AG08396 (cell line): ENCODE results near the gene UBXN6.
A peak's percentile ranks its signal among the peaks of the same experiment; 100 is the strongest.

Experiments used
- DNase-seq: peaks from one replicate; pipeline ENCODE4 v3.0.0; 2012; ENCODE audit warnings: low spot score, mixed read lengths

Gene UBXN6, protein sequence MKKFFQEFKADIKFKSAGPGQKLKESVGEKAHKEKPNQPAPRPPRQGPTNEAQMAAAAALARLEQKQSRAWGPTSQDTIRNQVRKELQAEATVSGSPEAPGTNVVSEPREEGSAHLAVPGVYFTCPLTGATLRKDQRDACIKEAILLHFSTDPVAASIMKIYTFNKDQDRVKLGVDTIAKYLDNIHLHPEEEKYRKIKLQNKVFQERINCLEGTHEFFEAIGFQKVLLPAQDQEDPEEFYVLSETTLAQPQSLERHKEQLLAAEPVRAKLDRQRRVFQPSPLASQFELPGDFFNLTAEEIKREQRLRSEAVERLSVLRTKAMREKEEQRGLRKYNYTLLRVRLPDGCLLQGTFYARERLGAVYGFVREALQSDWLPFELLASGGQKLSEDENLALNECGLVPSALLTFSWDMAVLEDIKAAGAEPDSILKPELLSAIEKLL

DNA sequence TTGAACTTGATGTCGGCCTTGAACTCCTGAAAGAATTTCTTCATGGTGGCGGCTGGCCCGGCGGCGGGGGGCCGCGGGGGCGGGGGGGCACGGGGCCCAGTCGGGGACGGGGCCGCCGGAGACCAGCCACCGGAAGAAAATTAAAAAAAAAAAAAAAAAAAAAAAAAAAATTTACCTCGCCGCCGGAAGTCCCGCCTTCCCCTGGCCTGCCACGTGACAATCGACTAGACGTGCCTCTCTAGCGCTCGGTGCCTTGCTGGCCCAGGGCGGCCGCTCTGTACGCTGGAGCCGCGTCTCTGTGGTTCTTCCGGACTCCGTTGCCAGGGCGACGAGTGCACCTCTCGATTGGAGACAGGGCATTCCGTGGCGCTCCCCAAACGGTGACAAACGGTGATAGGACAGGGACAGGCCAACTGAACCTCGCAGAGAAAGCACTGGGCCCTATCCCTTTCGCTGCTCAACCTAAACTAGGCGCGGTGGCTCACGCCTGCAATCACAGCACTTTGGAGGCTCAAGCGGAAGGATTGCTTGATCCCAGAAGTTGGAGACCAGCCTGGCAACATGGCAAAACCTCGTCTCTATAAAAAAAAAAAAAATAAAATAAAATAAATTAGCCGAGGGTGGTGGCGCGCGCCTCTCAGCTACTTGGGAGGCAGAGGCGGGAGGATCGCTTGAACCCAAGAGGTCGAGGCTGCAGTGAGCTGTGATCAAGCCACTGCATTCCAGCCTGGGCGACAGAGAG, at the start of gene UBXN6:
UBXN6 (minus strand) TSS at position 141 of the 742 bp plus-strand sequence; CDS start at position 44, 97 bp downstream.
- peak; percentile 97 for DNase-seq

GRCh38 chr19:4507150-4507452, 49.5 kb upstream of the UBXN6 start:
- DNase-seq: no peak

DNA sequence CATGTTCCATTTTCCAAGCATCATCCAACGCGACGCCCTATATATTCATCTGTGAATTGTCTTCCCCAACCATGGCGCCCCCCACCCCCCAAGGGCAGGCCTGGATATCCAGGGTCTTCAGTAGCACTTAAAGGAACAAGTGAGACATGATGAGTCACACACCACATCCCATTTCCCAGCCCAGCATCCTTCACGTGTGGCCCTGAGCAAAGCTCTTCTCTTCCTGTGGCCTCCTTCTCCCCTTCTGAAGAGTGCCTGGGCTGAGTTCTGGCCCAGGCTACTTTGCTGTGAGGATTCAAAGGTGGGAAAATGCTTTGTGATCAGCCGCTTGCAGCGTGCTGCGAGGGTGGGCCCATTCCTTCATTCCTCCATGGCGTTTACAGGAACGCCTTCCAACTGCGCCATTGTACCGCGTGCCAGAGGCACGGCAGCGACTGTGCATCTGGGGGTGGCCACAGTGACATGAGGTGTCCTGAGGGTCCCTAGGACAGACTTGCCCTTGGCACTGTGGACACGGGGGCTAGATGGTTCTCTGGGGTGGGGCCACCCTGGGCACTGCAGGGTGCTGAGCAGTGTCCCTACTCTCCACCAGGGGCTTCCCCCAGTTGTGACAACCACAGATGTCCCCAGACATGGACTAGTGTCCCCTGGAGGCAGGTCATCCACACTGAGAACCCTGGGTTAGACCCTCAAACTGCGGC, 49.0 kb upstream of the UBXN6 start:
- DNase-seq: peak; percentile 83

DNA sequence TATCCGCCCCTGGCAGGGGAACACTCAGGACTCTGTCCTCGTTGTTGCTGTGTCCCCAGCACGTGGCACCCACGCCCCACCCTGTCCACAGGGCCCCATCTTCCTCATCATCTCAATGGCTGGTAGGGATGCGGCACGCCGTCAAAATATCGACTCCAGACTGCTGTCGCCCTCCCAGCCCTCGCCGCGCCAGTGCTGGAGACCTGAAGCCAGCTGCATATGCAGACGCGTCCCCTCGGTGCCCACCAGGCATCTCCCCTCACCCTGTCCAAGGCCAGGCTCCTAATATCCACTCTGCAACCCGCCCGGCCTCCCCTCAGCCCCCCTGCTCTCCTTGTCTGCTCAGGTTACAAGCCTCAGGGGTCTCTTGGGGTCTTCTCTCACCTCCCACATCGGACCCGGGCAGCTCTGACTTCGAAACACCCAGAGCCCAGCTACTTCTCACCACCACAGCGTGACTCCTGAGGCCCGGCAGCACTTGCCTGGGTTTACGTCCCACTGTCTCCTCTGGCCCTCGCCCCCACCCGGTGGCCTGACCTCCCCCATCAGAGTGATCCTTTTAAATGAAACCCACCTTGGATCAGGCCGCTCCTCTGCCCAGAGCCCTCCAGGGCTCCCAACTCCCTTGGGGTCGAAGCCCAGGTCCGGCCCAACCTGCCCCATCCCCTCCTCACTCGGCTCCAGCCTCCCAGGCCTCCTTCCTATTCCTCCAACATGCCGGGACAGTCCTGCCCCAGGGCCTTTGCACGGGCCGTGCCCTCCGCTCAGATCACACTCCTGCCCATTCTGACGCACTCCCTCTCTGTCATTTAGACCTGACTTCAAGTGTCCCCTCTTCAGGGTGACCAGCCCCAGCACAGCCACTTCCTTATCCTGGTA, 48.2 kb upstream of the UBXN6 start:
- no peak for DNase-seq

DNA sequence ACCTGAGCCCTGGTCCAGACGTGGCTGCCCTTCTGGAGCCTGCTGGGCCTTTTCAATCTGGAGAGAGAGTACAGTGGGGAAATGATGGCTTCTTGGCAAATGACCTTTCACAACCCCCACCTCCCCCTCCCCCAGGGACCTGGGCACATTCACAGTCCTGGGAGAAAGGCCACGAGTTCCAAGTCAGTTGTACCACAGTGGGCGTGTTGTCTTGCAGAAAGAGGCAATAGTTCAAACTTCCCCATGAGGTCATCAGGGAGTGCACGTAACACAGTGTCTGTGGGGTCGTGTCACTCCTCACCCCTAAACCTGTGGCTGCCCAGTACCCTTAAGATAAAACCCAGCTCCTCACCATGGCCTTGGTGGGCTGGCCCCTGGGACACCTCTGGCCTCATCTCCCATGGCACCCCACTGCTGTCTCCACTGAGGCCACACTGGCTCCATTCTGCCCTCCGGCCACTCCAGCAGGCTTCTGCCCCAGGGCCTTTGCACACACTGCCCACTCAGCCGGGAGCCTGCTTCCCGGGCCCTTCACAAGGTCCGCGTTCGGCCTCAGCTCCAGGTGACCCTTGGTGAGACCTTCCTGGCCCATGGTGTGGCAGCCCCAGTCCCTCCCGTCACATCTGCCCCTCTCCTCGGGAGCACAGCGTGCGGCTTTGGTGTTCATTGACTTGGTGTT, 47.4 kb upstream of the UBXN6 start:
- DNase-seq: no peak

DNA sequence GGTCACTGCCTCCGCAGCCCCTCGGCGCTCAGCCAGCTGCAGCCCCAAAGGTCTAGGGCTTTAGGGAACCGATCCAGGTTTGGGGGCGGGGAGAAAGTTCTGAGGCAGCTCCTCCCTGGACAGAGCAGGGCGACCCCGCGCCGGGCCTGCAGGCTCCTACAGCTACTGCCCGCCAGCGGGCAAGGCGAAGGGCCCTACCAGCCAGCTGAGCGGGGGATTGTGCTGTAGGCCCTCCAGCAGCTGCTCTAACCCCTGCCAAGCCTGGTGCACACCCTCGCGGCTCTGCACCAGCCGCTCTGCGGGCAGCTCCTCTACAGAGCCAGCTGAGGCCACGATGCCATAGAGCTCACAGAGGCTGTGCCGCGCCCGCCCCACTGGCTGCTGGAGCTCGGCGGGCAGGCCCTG, 46.7 kb upstream of the UBXN6 start:
- no peak for DNase-seq

DNA sequence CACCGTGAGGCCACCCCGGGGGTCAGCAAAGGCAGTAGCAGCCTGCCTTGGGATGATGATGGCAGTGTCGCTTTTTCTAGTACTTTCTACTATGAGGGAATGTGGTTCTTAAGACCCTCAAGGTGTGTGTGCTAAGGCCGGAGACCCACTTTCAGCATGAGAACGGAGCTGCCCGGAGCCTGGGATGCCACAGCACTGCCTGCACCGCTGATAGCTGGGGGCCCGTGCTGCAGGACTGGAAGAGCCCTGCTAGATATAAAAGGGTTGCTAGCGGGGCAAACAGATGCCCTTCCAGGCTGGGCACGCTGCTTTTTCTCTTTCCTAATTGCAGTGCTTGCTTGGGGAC, 46.2 kb upstream of the UBXN6 start:
- DNase-seq: no peak

DNA sequence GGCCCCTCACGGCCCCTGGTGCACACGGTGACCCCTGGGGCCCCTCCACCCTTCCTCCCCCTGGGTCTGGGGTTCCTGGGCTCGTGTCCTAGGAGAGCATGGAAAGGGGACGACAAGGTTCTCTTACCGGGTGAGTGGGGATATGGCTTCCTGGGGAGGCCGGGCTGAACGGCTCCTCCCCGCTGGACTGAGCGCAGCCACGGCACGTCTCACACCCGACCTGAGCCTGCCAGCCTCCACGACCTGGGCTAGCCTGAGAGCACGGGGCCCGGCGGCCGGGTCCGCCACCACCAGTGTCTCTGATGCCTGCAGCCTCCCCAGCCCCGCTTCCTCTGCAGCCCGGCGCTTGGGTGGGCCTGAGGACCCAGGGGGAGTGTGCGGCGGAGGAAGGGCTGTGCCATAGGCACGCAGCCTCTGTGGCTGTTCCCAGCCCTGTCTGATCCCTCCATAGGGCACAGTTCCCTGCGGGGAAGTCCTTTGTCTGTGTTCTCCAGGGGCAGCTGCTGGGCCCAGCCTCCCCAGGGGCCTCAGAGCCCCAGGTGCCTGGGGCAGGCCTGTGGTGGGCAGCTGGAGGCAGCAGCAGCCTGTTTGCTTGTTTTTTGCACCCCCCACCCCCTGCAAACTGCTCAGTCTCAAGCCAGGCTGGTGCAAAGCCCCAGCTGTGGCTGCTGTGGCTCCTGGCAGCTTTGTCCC, 45.7 kb upstream of the UBXN6 start:
- DNase-seq: no peak

DNA sequence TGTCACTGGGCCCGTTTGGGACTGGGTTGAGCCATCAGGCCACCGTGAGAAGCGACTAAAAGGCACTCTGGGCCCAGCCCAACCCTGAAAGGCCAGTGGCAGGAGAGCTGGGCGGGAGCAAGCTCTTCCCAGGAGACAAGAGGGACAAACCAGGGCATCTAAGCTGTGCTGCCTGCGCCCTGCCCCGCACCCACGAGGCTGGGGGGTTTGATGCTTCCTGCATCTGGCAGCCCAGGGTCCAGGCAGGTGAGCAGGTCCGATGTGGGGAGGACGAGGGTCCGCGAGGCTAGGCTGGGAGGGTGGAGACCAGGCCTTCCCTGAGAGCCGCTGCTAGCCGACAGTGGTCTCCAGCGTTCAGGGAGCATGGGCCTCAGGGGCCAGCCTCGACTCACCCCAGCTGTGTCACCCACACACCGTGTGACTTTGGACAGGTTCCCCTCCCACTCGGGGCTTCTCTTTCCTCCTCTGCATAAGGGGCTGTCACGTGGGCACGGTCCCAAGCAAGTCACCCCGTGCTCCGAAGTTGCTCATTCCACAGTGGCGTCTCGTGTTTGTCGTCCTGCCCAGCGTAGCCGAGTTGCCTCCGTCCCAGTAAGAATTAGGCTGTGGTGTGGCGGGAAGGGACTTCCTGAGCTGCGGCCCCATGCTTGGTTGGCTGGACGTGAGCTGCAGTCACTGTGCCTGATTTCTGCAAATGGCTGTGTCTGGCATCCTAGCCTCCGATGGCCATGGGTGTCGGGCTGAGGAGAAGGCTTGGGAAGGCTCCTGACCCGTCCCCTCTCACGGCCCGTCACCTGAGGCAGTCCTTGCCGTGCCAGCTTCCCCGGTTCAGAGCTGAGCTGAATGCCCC, 44.9 kb upstream of the UBXN6 start:
- DNase-seq: no peak

- DNase-seq: no peak
Observed at GRCh38 chr19:4501691-4502090, 44.1 kb upstream of the UBXN6 start.

GRCh38 chr19:4500841-4501591, 43.4 kb upstream of the UBXN6 start:
- DNase-seq: no peak

DNA sequence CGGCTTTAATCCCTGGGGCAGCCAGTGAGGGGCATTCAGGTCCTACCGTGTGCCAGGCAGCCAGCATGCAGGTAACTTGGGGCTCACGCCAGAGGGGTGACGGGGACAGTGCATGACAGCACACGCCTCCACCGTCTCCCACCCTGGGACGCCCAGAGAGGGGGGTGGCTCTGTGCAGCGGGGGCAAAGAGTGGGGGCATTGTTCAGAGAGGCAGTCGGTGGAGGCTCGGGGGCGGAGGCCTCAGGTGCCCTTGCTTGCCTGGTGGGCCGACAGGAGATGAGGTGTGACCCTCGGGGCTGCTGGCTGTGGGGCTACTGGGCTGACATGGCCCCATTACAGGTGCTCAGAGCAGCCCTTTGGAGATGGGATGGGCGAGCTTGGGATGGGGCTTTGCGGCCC, 42.3 kb upstream of the UBXN6 start:
- no peak for DNase-seq

DNA sequence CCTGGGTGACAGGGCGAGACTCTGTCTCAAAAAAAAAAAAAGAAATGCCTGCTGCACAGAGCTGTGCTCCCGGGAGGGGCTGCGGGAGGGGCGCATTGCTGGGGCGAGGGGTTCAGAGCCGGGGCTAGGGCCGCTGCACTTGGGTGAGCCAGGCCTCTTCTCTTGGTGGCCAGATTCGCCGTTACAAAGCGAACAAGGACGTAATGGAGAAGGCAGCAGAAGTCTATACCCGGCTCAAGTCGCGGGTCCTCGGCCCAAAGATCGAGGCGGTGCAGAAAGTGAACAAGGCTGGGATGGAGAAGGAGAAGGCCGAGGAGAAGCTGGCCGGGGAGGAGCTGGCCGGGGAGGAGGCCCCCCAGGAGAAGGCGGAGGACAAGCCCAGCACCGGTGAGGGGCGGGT, 41.7 kb upstream of the UBXN6 start:
- DNase-seq: no peak

- no peak for DNase-seq
Observed at GRCh38 chr19:4498694-4499093, 41.1 kb upstream of the UBXN6 start.

- DNase-seq: no peak
Observed at GRCh38 chr19:4497770-4498389, 40.3 kb upstream of the UBXN6 start.

GRCh38 chr19:4496304-4496703, 38.7 kb upstream of the UBXN6 start:
- no peak for DNase-seq

- no peak for DNase-seq
Observed at GRCh38 chr19:4495471-4495870, 37.9 kb upstream of the UBXN6 start.

- no peak for DNase-seq
Observed at GRCh38 chr19:4494691-4495064, 37.1 kb upstream of the UBXN6 start.
